Dendritic cell treated with granulocyte-macrophage colony-stimulating factor and Interleukin-4, amounts not matched to agents 40 ng/mL and 50 ng/mL, for 4 days (primary cell): ENCODE measurements around the gene KCNJ3.

Source experiments
- H3K27ac Mint-ChIP-seq: one replicate; pipeline ENCODE4 v1.8.0; 2022; ENCODE audit warnings: mild to moderate bottlenecking, mixed read lengths
- H3K27me3 Mint-ChIP-seq: one replicate; pipeline ENCODE4 v1.8.0; 2022; ENCODE audit warnings: mild to moderate bottlenecking, mixed read lengths
- H3K36me3 Mint-ChIP-seq: one replicate; pipeline ENCODE4 v1.8.0; 2022; ENCODE audit warnings: low read depth, mixed read lengths
- H3K4me1 Mint-ChIP-seq: one replicate; pipeline ENCODE4 v1.8.0; 2022; ENCODE audit warnings: low read depth, mixed read lengths
- H3K4me3 Mint-ChIP-seq: one replicate; pipeline ENCODE4 v1.8.0; 2022; ENCODE audit warnings: mild to moderate bottlenecking, moderate library complexity, mixed read lengths
- H3K9me3 Mint-ChIP-seq: one replicate; pipeline ENCODE4 v1.8.0; 2022; ENCODE audit warnings: mixed read lengths
- intact Hi-C: fragments of 100-400 bp; cut with micrococcal nuclease; formaldehyde crosslinking; loops from one replicate; pipeline ENCODE4 v1.15.0; 2022

The KCNJ3 gene

GRCh38 chr2:154724194-154724797, 25.8 kb downstream of the KCNJ3 start:
- no peaks in the 10 kb centered on the region for H3K27me3 Mint-ChIP-seq
- peaks cover 9% of the 10 kb centered on the region for H3K9me3 Mint-ChIP-seq
- no peaks in the 10 kb centered on the region for H3K4me1 Mint-ChIP-seq
- H3K27ac Mint-ChIP-seq: no peak overlapping the region
- intact Hi-C loops: no loop called here
- no peaks in the 10 kb centered on the region for H3K36me3 Mint-ChIP-seq
- H3K4me3 Mint-ChIP-seq: no peak overlapping the region

GRCh38 chr2:154740361-154740760, 41.9 kb downstream of the KCNJ3 start:
- no peaks in the 10 kb centered on the region for H3K36me3 Mint-ChIP-seq
- peaks cover 12% of the 10 kb centered on the region for H3K9me3 Mint-ChIP-seq
- no peak overlapping the region for H3K4me3 Mint-ChIP-seq
- intact Hi-C loops: no loop called here
- H3K27me3 Mint-ChIP-seq: no peaks in the 10 kb centered on the region
- H3K27ac Mint-ChIP-seq: no peak overlapping the region
- H3K4me1 Mint-ChIP-seq: no peaks in the 10 kb centered on the region

GRCh38 chr2:154758871-154759270, 60.4 kb downstream of the KCNJ3 start:
- no peak overlapping the region for H3K27ac Mint-ChIP-seq
- H3K4me1 Mint-ChIP-seq: no peaks in the 10 kb centered on the region
- H3K4me3 Mint-ChIP-seq: no peak overlapping the region
- H3K27me3 Mint-ChIP-seq: no peaks in the 10 kb centered on the region
- intact Hi-C loops: no loop called here
- no peaks in the 10 kb centered on the region for H3K36me3 Mint-ChIP-seq
- no peaks in the 10 kb centered on the region for H3K9me3 Mint-ChIP-seq

- Mint-ChIP-seq H3K4me1 (no peaks in the 10 kb centered on the region), H3K27me3 (no peaks in the 10 kb centered on the region), H3K36me3 (no peaks in the 10 kb centered on the region), H3K4me3 (no peak overlapping the region), H3K27ac (no peak overlapping the region), H3K9me3 (no peaks in the 10 kb centered on the region)
- intact Hi-C loops: no loop called here
Measured at GRCh38 chr2:154762638-154763037, 64.1 kb downstream of the KCNJ3 start.

- peaks cover 19% of the 10 kb centered on the region for H3K9me3 Mint-ChIP-seq
- no peak overlapping the region for H3K27ac Mint-ChIP-seq
- no peaks in the 10 kb centered on the region for H3K27me3 Mint-ChIP-seq
- no peaks in the 10 kb centered on the region for H3K4me1 Mint-ChIP-seq
- H3K4me3 Mint-ChIP-seq: no peak overlapping the region
- H3K36me3 Mint-ChIP-seq: no peaks in the 10 kb centered on the region
- intact Hi-C loops: no loop called here
Measured at GRCh38 chr2:154771664-154772284, 73.3 kb downstream of the KCNJ3 start.

- H3K27me3 Mint-ChIP-seq: no peaks in the 10 kb centered on the region
- intact Hi-C loops: no loop called here
- no peaks in the 10 kb centered on the region for H3K4me1 Mint-ChIP-seq
- H3K27ac Mint-ChIP-seq: no peak overlapping the region
- H3K9me3 Mint-ChIP-seq: peaks cover 10% of the 10 kb centered on the region
- H3K36me3 Mint-ChIP-seq: no peaks in the 10 kb centered on the region
- no peak overlapping the region for H3K4me3 Mint-ChIP-seq
Measured at GRCh38 chr2:154776825-154777224, 78.3 kb downstream of the KCNJ3 start.

GRCh38 chr2:154794406-154794805, 95.9 kb downstream of the KCNJ3 start:
- intact Hi-C loops: no loop called here
- Mint-ChIP-seq H3K36me3 (no peaks in the 10 kb centered on the region), H3K4me3 (no peak overlapping the region), H3K27me3 (no peaks in the 10 kb centered on the region), H3K27ac (no peak overlapping the region), H3K9me3 (peaks cover 16% of the 10 kb centered on the region), H3K4me1 (no peaks in the 10 kb centered on the region)

GRCh38 chr2:154795651-154796050, 97.2 kb downstream of the KCNJ3 start:
- no peaks in the 10 kb centered on the region for H3K4me1 Mint-ChIP-seq
- no peaks in the 10 kb centered on the region for H3K27me3 Mint-ChIP-seq
- H3K27ac Mint-ChIP-seq: no peak overlapping the region
- peaks cover 16% of the 10 kb centered on the region for H3K9me3 Mint-ChIP-seq
- no peaks in the 10 kb centered on the region for H3K36me3 Mint-ChIP-seq
- intact Hi-C loops: no loop called here
- no peak overlapping the region for H3K4me3 Mint-ChIP-seq

- no peaks in the 10 kb centered on the region for H3K4me1 Mint-ChIP-seq
Measured at GRCh38 chr2:154804451-154804850, 106.0 kb downstream of the KCNJ3 start.

GRCh38 chr2:154813636-154814035, 115.1 kb downstream of the KCNJ3 start:
- Mint-ChIP-seq H3K4me3 (no peak overlapping the region), H3K36me3 (no peaks in the 10 kb centered on the region), H3K27ac (no peak overlapping the region), H3K4me1 (no peaks in the 10 kb centered on the region), H3K27me3 (no peaks in the 10 kb centered on the region), H3K9me3 (no peaks in the 10 kb centered on the region)
- intact Hi-C loops: no loop called here

More at GRCh38 chr2:154804451-154804850, 106.0 kb downstream of the KCNJ3 start:
- intact Hi-C loops: no loop called here
- H3K4me3 Mint-ChIP-seq: no peak overlapping the region
- peaks cover 11% of the 10 kb centered on the region for H3K9me3 Mint-ChIP-seq
- H3K36me3 Mint-ChIP-seq: no peaks in the 10 kb centered on the region
- H3K27me3 Mint-ChIP-seq: no peaks in the 10 kb centered on the region
- no peak overlapping the region for H3K27ac Mint-ChIP-seq

GRCh38 chr2:154814856-154815255, 116.4 kb downstream of the KCNJ3 start:
- no peaks in the 10 kb centered on the region for H3K36me3 Mint-ChIP-seq
- intact Hi-C loops: no loop called here
- H3K4me1 Mint-ChIP-seq: no peaks in the 10 kb centered on the region
- H3K4me3 Mint-ChIP-seq: no peak overlapping the region
- no peak overlapping the region for H3K27ac Mint-ChIP-seq
- no peaks in the 10 kb centered on the region for H3K27me3 Mint-ChIP-seq
- no peaks in the 10 kb centered on the region for H3K9me3 Mint-ChIP-seq

- Mint-ChIP-seq H3K27ac (no peak overlapping the region), H3K9me3 (no peaks in the 10 kb centered on the region), H3K4me1 (no peaks in the 10 kb centered on the region), H3K36me3 (no peaks in the 10 kb centered on the region), H3K4me3 (no peak overlapping the region), H3K27me3 (no peaks in the 10 kb centered on the region)
- intact Hi-C loops: no loop called here
Measured at GRCh38 chr2:154825358-154825757, 126.9 kb downstream of the KCNJ3 start.

- H3K4me3 Mint-ChIP-seq: no peak overlapping the region
Measured at GRCh38 chr2:154826827-154827226, 128.3 kb downstream of the KCNJ3 start.

GRCh38 chr2:154827286-154827685, 128.8 kb downstream of the KCNJ3 start:
- Mint-ChIP-seq H3K27me3 (no peaks in the 10 kb centered on the region), H3K36me3 (no peaks in the 10 kb centered on the region), H3K9me3 (no peaks in the 10 kb centered on the region), H3K4me1 (no peaks in the 10 kb centered on the region), H3K4me3 (no peak overlapping the region), H3K27ac (no peak overlapping the region)
- intact Hi-C loops: no loop called here

More at GRCh38 chr2:154826827-154827226, 128.3 kb downstream of the KCNJ3 start:
- Mint-ChIP-seq H3K4me1 (no peaks in the 10 kb centered on the region), H3K27ac (no peak overlapping the region), H3K9me3 (no peaks in the 10 kb centered on the region), H3K27me3 (no peaks in the 10 kb centered on the region), H3K36me3 (no peaks in the 10 kb centered on the region)
- intact Hi-C loops: no loop called here

GRCh38 chr2:154832711-154833110, 134.2 kb downstream of the KCNJ3 start:
- intact Hi-C loops: no loop called here
- Mint-ChIP-seq H3K36me3 (no peaks in the 10 kb centered on the region), H3K4me1 (no peaks in the 10 kb centered on the region), H3K9me3 (no peaks in the 10 kb centered on the region), H3K27me3 (no peaks in the 10 kb centered on the region), H3K27ac (no peak overlapping the region), H3K4me3 (no peak overlapping the region)
